Transverse colon (tissue), 4 donors: ENCODE measurements around the gene CTR9. TPM values are rescaled to one million over a fixed set of nuclear protein-coding genes. Genes with fewer than 3 reads are reported as not detected.

ENCODE experiments used
- DNase-seq: peaks from one replicate; pipeline ENCODE4 v3.0.0-alpha.2; 2019
- H3K27ac ChIP-seq, 4 donors: fragments of 200-600 bp; sonication (generic); 2 replicates each; pipeline ENCODE4 v1.5.1; 2016 to 2018; ENCODE audit warnings: inconsistent platforms in 4 of 4
- H3K27me3 ChIP-seq: fragments of 200-600 bp; sonication (generic); 2 replicates; pipeline ENCODE4 v1.5.1; 2017; ENCODE audit warnings: inconsistent platforms
- H3K36me3 ChIP-seq, 4 donors: fragments of 200-600 bp; sonication (generic); 2 replicates each; pipeline ENCODE4 v1.5.1; 2017 to 2019; ENCODE audit warnings: inconsistent platforms in 4 of 4
- H3K4me1 ChIP-seq, 4 donors: fragments of 200-600 bp; sonication (generic); 2 replicates each; pipeline ENCODE4 v1.5.1; 2017 to 2020; ENCODE audit warnings: inconsistent platforms in 4 of 4
- H3K4me3 ChIP-seq, 4 donors: fragments of 200-600 bp; sonication (generic); 1 replicate in 1 of 4; 2 replicates in 3 of 4; pipeline versions ENCODE4 v1.5.1 to v1.6.1; 2017 to 2019; ENCODE audit warnings: inconsistent platforms in 4 of 4
- H3K9me3 ChIP-seq, 2 donors: fragments of 200-600 bp; sonication (generic); 2 replicates each; pipeline ENCODE4 v1.5.1; 2017 to 2019; ENCODE audit warnings: inconsistent platforms in 2 of 2
- EP300 ChIP-seq: sonication (generic); formaldehyde crosslinking; IDR thresholded peaks from one replicate; pipeline ENCODE4 v1.6.1; 2017; ENCODE audit warnings: antibody characterized with exemption, low read depth
- POLR2A ChIP-seq: fragments of 450-650 bp; IDR thresholded peaks from one replicate; pipeline ENCODE4 v1.6.1; 2016; ENCODE audit warnings: antibody characterized with exemption, mild to moderate bottlenecking, moderate library complexity
- POLR2AphosphoS5 ChIP-seq, 3 donors: sonication (generic); formaldehyde crosslinking; IDR thresholded peaks; one replicate each; pipeline ENCODE4 v1.6.1; 2016; ENCODE audit warnings: antibody characterized with exemption in 3 of 3
- WGBS, 2 donors: methylation state at CpG; one replicate each; pipeline ENCODE4 v1.1.5; 2018; ENCODE audit warnings: low coverage in 1 of 2; 5-methylcytosine and 5-hydroxymethylcytosine counted together
- in situ Hi-C, 4 donors: fragments of 200-750 bp; cut with MboI; loops; one replicate each; pipeline versions ENCODE4 v1.15.0 to v1.15.1; 2017; ENCODE audit warnings: low sequenced_read_pairs in 3 of 4, low pct_ligation_motif_present in 1 of 4, low pct_unique_long_range_greater_than_20kb in 1 of 4
- intact Hi-C: fragments of 100-400 bp; cut with DNase I; formaldehyde crosslinking; loops from one replicate; pipeline ENCODE4 v1.15.1; 2023; ENCODE audit warnings: low total_unique reads
- total RNA-seq, 4 donors: library from RNA; depleted of rRNA; stranded (reverse); fragments of >200 nt; gene quantifications; one replicate each; pipeline ENCODE4 v1.1.0, GENCODE V29; 2016
- TF ChIP-seq, protein P1 (sequence below), 5 experiments: fragments of 200-600 bp in 3 of 5; fragments of 450-650 bp in 2 of 5; sonication (generic) in 3 of 5; IDR thresholded peaks; 1 replicate in 2 of 5; 2 replicates in 3 of 5; pipeline ENCODE4 v1.5.1; 2016 to 2017; ENCODE audit warnings: antibody characterized with exemption in 5 of 5, inconsistent platforms in 3 of 5, mild to moderate bottlenecking in 2 of 5, moderate library complexity in 1 of 5

Gene CTR9
- total RNA-seq, 4 donors from 2014 or later, result 21.3 to 41.2 (median 25.5) TPM

DNA sequence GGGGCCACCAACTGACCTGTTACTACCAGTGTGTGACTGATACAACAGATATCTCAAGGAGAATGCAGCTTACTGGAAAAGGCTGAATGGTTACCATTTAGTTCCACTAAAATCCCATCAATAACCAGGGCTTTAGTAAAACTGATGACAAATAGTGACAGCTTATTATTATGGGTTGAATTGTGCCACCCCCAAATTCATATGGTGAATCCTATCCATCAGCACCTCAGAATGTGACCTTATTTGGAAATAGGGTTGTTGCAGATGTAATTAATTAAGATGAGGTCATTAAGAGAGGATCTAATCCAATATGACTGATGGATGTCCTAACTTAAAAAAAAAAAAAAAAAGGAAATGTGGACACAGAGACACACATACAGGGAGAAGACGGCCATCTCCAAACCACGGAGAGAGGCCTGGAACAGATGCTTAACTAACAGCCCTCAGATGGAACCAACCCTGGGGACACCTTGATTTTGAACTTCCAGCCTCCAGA is 30.1 kb upstream of the CTR9 start:
- TF ChIP-seq, protein P1, sequence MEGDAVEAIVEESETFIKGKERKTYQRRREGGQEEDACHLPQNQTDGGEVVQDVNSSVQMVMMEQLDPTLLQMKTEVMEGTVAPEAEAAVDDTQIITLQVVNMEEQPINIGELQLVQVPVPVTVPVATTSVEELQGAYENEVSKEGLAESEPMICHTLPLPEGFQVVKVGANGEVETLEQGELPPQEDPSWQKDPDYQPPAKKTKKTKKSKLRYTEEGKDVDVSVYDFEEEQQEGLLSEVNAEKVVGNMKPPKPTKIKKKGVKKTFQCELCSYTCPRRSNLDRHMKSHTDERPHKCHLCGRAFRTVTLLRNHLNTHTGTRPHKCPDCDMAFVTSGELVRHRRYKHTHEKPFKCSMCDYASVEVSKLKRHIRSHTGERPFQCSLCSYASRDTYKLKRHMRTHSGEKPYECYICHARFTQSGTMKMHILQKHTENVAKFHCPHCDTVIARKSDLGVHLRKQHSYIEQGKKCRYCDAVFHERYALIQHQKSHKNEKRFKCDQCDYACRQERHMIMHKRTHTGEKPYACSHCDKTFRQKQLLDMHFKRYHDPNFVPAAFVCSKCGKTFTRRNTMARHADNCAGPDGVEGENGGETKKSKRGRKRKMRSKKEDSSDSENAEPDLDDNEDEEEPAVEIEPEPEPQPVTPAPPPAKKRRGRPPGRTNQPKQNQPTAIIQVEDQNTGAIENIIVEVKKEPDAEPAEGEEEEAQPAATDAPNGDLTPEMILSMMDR (IDR thresholded peaks at IDR 0.05), result no peak
- TF ChIP-seq EP300 (no peak), POLR2AphosphoS5 (IDR thresholded peaks at IDR 0.05) (no peak), POLR2A (no peak)
- H3K27ac ChIP-seq, result no peak overlapping the region
- H3K36me3 ChIP-seq, result no peaks in the 10 kb centered on the region
- H3K4me3 ChIP-seq, result no peak overlapping the region
- intact Hi-C loops (no loop called here), in situ Hi-C loops (no loop called here)
- H3K27me3 ChIP-seq, result no peaks in the 10 kb centered on the region
- H3K9me3 ChIP-seq, result no peaks in the 10 kb centered on the region
- WGBS, 2 donors, result 75 to 91% methylated on average over 2 of the region's 2 CpGs
- no peaks in the 10 kb centered on the region for H3K4me1 ChIP-seq
- DNase-seq, result no peak

DNA sequence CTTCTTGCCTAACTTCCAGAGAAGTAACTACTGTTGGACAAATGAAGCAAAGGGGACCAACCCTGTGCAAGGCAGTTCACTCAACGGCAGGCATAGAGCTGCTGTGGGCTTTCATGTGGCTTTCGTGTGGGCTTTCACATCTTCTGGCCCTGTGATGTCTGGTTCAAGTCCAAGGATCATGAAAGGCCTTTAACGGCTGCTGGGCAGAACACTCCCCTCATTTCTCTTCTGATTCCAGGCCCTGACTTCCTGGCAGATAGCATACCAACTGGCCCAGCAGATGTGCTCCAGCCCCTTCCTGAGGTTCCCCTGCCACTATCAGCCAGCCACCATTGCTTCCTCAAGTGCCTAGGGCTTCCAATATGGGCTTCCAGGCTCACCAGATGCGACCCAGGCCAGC is 28.7 kb upstream of the CTR9 start:
- Histone ChIP-seq H3K4me3 (no peak overlapping the region), H3K27ac (no peak overlapping the region), H3K27me3 (no peaks in the 10 kb centered on the region), H3K4me1 (peaks cover 0 to 2% (median 0%) of the 10 kb centered on the region in 4 donors), H3K9me3 (no peaks in the 10 kb centered on the region), H3K36me3 (no peaks in the 10 kb centered on the region)
- intact Hi-C loops (no loop called here), in situ Hi-C loops (no loop called here)
- WGBS, 2 donors, result 43 to 63% methylated on average over 2 to 4 of the region's 4 CpGs
- DNase-seq, result no peak
- TF ChIP-seq, protein P1 (IDR thresholded peaks at IDR 0.05), result no peak
- TF ChIP-seq POLR2A (no peak), POLR2AphosphoS5 (IDR thresholded peaks at IDR 0.05) (no peak), EP300 (no peak)

DNA sequence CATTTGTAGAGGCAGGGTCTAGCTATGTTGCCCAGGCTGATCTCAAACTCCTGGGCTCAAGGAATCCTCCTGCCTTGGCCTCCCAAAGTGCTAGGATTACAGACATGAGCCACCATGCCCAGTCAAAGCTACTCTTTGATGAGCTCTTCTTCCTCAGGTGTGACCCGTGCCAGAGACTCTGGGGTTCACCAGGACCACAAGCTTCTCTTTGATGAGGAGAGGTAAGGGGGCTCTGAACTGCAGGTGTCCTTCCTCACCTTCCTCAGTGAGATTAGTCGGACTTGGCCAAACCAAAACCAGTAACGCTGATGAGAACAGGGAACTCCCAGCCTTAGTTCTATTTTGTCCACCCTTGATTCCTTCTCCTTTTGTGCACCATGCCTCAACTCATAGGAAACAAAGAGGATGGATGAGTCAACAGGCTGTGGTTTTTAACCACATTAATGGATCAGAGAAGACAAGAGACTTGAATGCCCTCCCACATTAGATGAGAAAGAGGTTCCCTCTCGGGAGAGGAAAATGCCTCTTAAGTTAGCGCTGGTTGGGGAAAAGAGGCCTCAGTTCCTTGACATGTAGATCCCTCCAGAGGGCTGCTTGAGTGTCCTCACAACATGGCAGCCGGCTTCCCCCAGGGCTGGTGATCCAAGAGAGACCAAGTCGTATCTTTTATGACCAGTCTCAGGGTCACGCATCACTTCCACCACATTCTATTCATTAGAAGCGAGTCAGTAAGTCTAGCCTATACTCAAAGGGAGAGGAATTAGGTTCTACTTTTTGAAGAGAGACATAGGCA is 25.7 kb upstream of the CTR9 start:
- in situ Hi-C loops, result loop anchor here in 2 of 4 donors (25.0 kb wide), 3 partner anchors 163 to 963 kb away; partner anchors contain the start of genes LYVE1 (in 1 of the 2) and RNF141 (in 1 of the 2)
- 75 to 76% methylated on average over 7 to 9 of the region's 9 CpGs for WGBS, 2 donors

DNA sequence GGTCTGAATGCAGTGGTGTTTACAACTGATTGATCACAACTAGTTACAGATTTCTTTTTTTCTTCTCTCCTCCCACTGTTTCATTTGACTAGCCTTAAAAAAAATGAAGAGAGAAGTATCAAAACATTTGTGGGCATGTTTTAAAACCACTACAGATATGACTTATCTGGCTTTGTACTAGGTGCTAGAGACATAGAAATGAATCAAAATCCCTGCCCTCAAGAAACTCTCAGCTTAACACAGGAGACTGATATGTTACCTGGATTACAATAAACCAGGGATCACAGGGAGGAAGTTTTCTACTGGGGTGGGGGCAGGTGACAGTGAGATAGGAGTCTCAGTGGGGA is 25.2 kb upstream of the CTR9 start:
- intact Hi-C loops (no loop called here), in situ Hi-C loops (loop anchor here in 2 of 4 donors (25.0 kb wide), 3 partner anchors 164 to 964 kb away; partner anchors contain the start of genes LYVE1 (in 1 of the 2) and RNF141 (in 1 of the 2))
- Histone ChIP-seq H3K27ac (no peak overlapping the region), H3K4me1 (peaks cover 0 to 9% (median 4%) of the 10 kb centered on the region in 4 donors), H3K27me3 (no peaks in the 10 kb centered on the region), H3K4me3 (no peak overlapping the region), H3K36me3 (no peaks in the 10 kb centered on the region), H3K9me3 (no peaks in the 10 kb centered on the region)
- no peak for DNase-seq
- TF ChIP-seq, protein P1 (IDR thresholded peaks at IDR 0.05), result no peak
- TF ChIP-seq POLR2AphosphoS5 (IDR thresholded peaks at IDR 0.05), result no peak
- no peak for TF ChIP-seq EP300
- no peak for TF ChIP-seq POLR2A

More for the DNA sequence above, 25.7 kb upstream of the CTR9 start:
- Histone ChIP-seq H3K27ac (no peak overlapping the region), H3K27me3 (no peaks in the 10 kb centered on the region), H3K9me3 (no peaks in the 10 kb centered on the region), H3K4me3 (no peak overlapping the region), H3K4me1 (peaks cover 0 to 9% (median 4%) of the 10 kb centered on the region in 4 donors), H3K36me3 (no peaks in the 10 kb centered on the region)
- intact Hi-C loops, result no loop called here
- no peak for DNase-seq
- TF ChIP-seq, protein P1 (IDR thresholded peaks at IDR 0.05), result no peak
- TF ChIP-seq POLR2AphosphoS5 (IDR thresholded peaks at IDR 0.05) (no peak), POLR2A (no peak), EP300 (no peak)
